Heart right ventricle (tissue), 16 donors: ENCODE measurements around the gene CREB3L4. TPM values are rescaled to one million over a fixed set of nuclear protein-coding genes. Genes with fewer than 3 reads are reported as not detected.

Experiments used
- ATAC-seq, 8 donors: fragments of 200-7000 bp; cut with Tn5 transposase; one replicate each; pipeline ENCODE4 v1.9.1; 2020; ENCODE audit warnings: mild to moderate bottlenecking in 8 of 8, moderate library complexity in 8 of 8, moderate number of reproducible peaks in 1 of 8
- DNase-seq, 2 donors: peaks; one replicate each; pipeline ENCODE4 v3.0.0-alpha.2; 2020
- H3K27ac ChIP-seq, 10 donors: fragments of 200-600 bp; sonication (generic) in 2 of 10; one replicate each; pipeline versions ENCODE4 v1.5.0 to v1.8.0; 2020 to 2022; ENCODE audit warnings: mild to moderate bottlenecking in 3 of 10
- H3K27me3 ChIP-seq, 7 donors: fragments of 200-600 bp; one replicate each; pipeline ENCODE4 v1.8.0; 2021 to 2022; ENCODE audit warnings: mild to moderate bottlenecking in 2 of 7
- H3K36me3 ChIP-seq, 9 donors: fragments of 200-600 bp; sonication (generic) in 1 of 9; one replicate each; pipeline versions ENCODE4 v1.5.0 to v1.8.0; 2020 to 2022; ENCODE audit warnings: mild to moderate bottlenecking in 2 of 9
- H3K4me1 ChIP-seq, 9 donors: fragments of 200-600 bp; sonication (generic) in 1 of 9; one replicate each; pipeline versions ENCODE4 v1.5.0 to v1.8.0; 2020 to 2022; ENCODE audit warnings: mild to moderate bottlenecking in 4 of 9
- H3K4me3 ChIP-seq, 10 donors: fragments of 200-600 bp; sonication (generic) in 2 of 10; one replicate each; pipeline versions ENCODE4 v1.5.0 to v1.8.0; 2020 to 2022; ENCODE audit warnings: mild to moderate bottlenecking in 7 of 10, moderate library complexity in 2 of 10
- H3K9me3 ChIP-seq, 11 donors: fragments of 200-600 bp in 10 of 11; sonication (generic) in 2 of 11; one replicate each; pipeline versions ENCODE4 v1.5.0 to v1.8.0; 2013 to 2022; ENCODE audit warnings: mild to moderate bottlenecking in 2 of 11, control low read depth in 1 of 11, moderate library complexity in 1 of 11
- WGBS, 2 donors: extraction: QIAGEN DNeasy Blood & Tissue Kit; methylation state at CpG; one replicate each; pipeline ENCODE4 v1.1.7; 2013; ENCODE audit warnings: inconsistent platforms in 1 of 2; 5-methylcytosine and 5-hydroxymethylcytosine counted together
- intact Hi-C, 10 donors: fragments of 100-400 bp; cut with DNase I; formaldehyde crosslinking; loops; one replicate each; pipeline versions ENCODE4 v1.11.1 to v1.14.2; 2022
- polyA plus RNA-seq, 2 donors: library from polyadenylated mRNA; stranded (reverse); fragments of 200-250 nt; gene quantifications; one replicate each; pipeline ENCODE4 v1.2.3, GENCODE V29; 2013
- total RNA-seq, 10 donors: library from RNA; stranded (reverse); fragmentation: NEBNext Ultra II Directional in 3 of 10; extraction: Animal tissue kit (Norgen Biotek cat#: 25700) in 3 of 10; gene quantifications; one replicate each; pipeline versions ENCODE4 v1.2.1 to v1.2.4, GENCODE V29; 2021 to 2023
- TF ChIP-seq, protein P1 (sequence below), 9 donors: fragments of 200-600 bp; sonication (generic) in 2 of 9; IDR thresholded peaks; one replicate each; pipeline versions ENCODE4 v1.5.0 to v1.8.0; 2021 to 2022; ENCODE audit warnings: antibody characterized with exemption in 9 of 9, mild to moderate bottlenecking in 5 of 9, moderate library complexity in 1 of 9
- donor health status: Arrhythmogenic right ventricular cardiomyopathy.
- donor health status: ischemic (EF 13 %, LVEDD 7.1; RV severe dilation, severe dysfunction).
- donor health status: healthy with polysubstance abuse.
- donor health status: DM: no; HTN: yes; CAD: no.
- donor health status: DM: no; HTN: no; CAD: no.
- donor health status: ischemic (EF 25% LVEDD 6.9; RV normal size, moderate dysfunction).
- donor health status: ischemic (EF 25% LVEDD 5.7; RV mildly dilated, moderate dysfunction).
- donor health status: healthy.
- donor health status: DM: yes; HTN: yes; CAD: no.
- donor health status: Ischemic cardiomyopathy.
- donor health status: ischemic (EF 35%, LVEDD 5.7; RV mildly dilated, moderate dysfunction).
- donor health status: nonischemic (EF 11% LVEDD 7.7; RV severe dilation, severe dysfunction).
- donor health status: DM: yes; HTN: yes; CAD: no.
- donor health status: PGD.
- donor health status: ischemic (EF 29% LVEDD 5.4; RV normal size, mild dysfunction).
- donor health status: nonischemic (EF 23%, LVEDD 6.1; RV moderate dilation, normal function).

CREB3L4 gene
- total and polyA plus RNA-seq, 12 donors, result 2.9 to 8.5 (median 4.6) TPM

DNA sequence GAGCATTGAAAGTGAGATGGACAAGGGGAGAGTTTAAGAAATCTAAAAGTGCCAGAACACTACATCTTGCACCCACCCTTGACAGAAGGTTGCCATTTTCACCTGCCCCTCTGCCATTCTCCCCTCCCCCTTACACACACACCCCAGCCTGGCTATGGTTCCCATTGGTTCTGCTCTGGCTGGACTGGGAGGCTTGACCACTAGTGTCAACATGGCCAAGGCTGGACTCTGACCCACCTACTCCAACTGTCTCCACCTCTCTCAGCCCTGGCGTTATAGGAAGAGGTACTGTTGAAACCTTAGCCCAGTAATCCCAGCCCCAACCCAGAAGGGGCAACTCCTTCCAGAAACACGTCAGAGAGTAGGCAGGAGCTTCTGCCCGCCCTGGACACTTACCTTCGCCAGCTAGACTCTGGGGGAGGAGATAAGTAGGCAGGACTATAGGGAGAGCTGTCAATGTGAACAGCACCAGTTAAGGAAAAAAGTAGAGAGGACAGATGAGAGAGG lies 13.8 kb upstream of the CREB3L4 start:
- intact Hi-C loops, result loop anchor here in 1 of 10 donors (10.0 kb wide), 1 partner anchor 159 kb away; no protein-coding TSS in a partner anchor
- WGBS, 2 donors, result 80 to 82% methylated on average over 4 of the region's 4 CpGs
- peak overlapping the region in 1 of 10 donors; percentile 11 for H3K27ac ChIP-seq
- DNase-seq, result peak in 1 of 2 donors; percentile 3
- H3K9me3 ChIP-seq, result no peaks in the 10 kb centered on the region
- peaks cover 0 to 63% (median 46%) of the 10 kb centered on the region in 9 donors for H3K36me3 ChIP-seq
- no peak overlapping the region for H3K4me3 ChIP-seq
- H3K4me1 ChIP-seq, result peaks cover 5 to 39% (median 27%) of the 10 kb centered on the region in 9 donors
- no peaks in the 10 kb centered on the region for H3K27me3 ChIP-seq
- ATAC-seq, result no peak
- TF ChIP-seq, protein P1, sequence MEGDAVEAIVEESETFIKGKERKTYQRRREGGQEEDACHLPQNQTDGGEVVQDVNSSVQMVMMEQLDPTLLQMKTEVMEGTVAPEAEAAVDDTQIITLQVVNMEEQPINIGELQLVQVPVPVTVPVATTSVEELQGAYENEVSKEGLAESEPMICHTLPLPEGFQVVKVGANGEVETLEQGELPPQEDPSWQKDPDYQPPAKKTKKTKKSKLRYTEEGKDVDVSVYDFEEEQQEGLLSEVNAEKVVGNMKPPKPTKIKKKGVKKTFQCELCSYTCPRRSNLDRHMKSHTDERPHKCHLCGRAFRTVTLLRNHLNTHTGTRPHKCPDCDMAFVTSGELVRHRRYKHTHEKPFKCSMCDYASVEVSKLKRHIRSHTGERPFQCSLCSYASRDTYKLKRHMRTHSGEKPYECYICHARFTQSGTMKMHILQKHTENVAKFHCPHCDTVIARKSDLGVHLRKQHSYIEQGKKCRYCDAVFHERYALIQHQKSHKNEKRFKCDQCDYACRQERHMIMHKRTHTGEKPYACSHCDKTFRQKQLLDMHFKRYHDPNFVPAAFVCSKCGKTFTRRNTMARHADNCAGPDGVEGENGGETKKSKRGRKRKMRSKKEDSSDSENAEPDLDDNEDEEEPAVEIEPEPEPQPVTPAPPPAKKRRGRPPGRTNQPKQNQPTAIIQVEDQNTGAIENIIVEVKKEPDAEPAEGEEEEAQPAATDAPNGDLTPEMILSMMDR (IDR thresholded peaks at IDR 0.05), result no peak

DNA sequence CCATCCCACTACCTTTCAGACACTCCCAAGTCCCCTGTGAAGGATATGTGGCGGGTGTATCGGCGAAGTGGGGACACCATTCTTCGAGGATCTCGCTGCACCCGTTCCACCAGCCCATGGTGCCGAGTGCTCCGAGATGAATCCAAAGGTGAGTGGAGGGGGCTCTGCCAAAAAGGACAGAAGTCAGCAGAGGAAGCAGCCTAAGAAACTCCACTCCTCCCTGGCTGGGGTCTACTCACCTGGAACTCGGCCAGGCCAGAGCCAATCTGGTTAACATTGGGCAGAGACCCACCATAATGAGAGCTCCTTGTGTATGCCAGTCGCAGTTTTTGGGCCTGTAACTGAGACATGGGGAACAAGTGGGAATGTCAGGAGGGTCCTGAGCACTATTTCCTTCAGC lies 12.9 kb upstream of the CREB3L4 start:
- H3K9me3 ChIP-seq, result no peaks in the 10 kb centered on the region
- DNase-seq (peak in 1 of 2 donors; percentile 2), ATAC-seq (no peak)
- intact Hi-C loops, result loop anchor here in 1 of 10 donors (10.0 kb wide), 1 partner anchor 160 kb away; no protein-coding TSS in a partner anchor
- no peaks in the 10 kb centered on the region for H3K27me3 ChIP-seq
- peaks cover 5 to 48% (median 35%) of the 10 kb centered on the region in 9 donors for H3K4me1 ChIP-seq
- 93 to 94% methylated on average over 10 of the region's 10 CpGs for WGBS, 2 donors
- H3K4me3 ChIP-seq, result no peak overlapping the region
- H3K27ac ChIP-seq, result peak overlapping the region in 1 of 10 donors; percentile 21
- TF ChIP-seq, protein P1 (IDR thresholded peaks at IDR 0.05), result no peak
- peaks cover 0 to 59% (median 42%) of the 10 kb centered on the region in 9 donors for H3K36me3 ChIP-seq

DNA sequence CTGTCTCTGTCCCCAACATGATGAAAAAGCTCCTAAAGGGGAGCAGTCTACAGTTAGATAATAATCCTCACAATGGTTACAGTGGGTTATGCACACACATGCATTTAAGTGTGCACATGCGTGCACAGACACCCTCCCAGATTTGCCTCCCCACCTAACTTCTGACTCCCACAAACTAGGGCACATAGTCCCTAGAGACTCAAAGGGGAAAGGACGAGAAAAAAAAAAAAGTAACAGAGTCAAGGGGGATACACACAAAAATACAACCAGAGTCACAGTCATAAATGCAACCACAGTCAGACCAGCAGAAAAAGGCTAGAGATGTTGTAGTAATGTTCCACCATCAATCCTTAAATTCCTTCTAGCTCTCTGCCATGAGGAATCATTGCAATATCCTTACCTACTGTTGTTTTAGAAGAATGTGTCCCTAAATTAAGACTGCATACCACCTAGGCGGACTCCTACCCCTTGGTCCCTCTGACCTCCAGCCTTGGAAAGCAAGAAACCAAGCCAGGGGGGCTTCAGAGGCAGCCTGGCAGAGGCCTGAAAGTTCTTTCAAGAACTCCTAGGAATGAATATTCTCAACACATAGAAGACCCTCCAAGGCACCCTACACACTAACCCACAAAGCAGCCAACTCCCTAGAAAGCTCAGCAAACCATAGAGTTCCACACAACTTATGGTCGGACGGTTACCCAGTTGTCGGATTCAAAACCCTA lies 10.5 kb upstream of the CREB3L4 start:
- H3K27ac ChIP-seq, result peak overlapping the region in 9 of 10 donors; percentile 85 to 98 (median 95)
- H3K9me3 ChIP-seq, result no peaks in the 10 kb centered on the region
- H3K36me3 ChIP-seq, result peaks cover 0 to 58% (median 31%) of the 10 kb centered on the region in 9 donors
- ATAC-seq (no peak), DNase-seq (no peak)
- H3K27me3 ChIP-seq, result no peaks in the 10 kb centered on the region
- 29 to 32% methylated on average over 6 of the region's 6 CpGs for whole genome bisulfite sequencing, 2 donors
- H3K4me1 ChIP-seq, result peaks cover 11 to 70% (median 51%) of the 10 kb centered on the region in 9 donors
- intact Hi-C loops, result loop anchor here in 1 of 10 donors (10.0 kb wide), 1 partner anchor 162 kb away; no protein-coding TSS in a partner anchor
- TF ChIP-seq, protein P1 (IDR thresholded peaks at IDR 0.05), result no peak
- H3K4me3 ChIP-seq, result peak overlapping the region; percentile 71 to 99 (median 94)

DNA sequence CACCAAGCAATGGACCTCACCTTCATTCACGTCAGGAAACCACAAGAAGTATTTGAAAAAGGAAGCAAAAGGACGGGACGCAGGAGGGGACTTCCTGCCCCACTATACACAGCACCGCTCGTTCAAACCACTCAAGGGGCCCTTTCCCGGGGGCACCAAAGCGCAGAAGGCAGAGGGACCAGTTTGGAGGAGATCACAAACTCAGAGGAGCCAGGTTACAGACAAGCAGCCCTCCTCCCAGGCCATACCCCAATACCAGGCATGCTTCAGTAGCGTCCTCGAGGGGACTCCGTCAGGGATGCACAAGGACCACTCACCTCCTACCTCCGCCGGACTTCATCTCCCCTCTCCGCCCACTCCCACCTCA lies 10.0 kb upstream of the CREB3L4 start:
- WGBS, 2 donors, result 1% methylated on average over 13 of the region's 13 CpGs
- Histone ChIP-seq H3K4me3 (peak overlapping the region; percentile 71 to 99 (median 94)), H3K27ac (peak overlapping the region; percentile 85 to 98 (median 94)), H3K9me3 (no peaks in the 10 kb centered on the region), H3K36me3 (peaks cover 0 to 53% (median 25%) of the 10 kb centered on the region in 9 donors), H3K27me3 (no peaks in the 10 kb centered on the region), H3K4me1 (peaks cover 16 to 76% (median 56%) of the 10 kb centered on the region in 9 donors)
- no peak for DNase-seq
- intact Hi-C loops, result loop anchor here in 1 of 10 donors (10.0 kb wide), 1 partner anchor 163 kb away; no protein-coding TSS in a partner anchor
- TF ChIP-seq, protein P1 (IDR thresholded peaks at IDR 0.05), result no peak
- ATAC-seq, result peak in 5 of 8 donors; percentile 0 to 28 (median 1)
